Gastroesophageal sphincter (tissue), 3 donors: ENCODE data around the gene PRKAG2.
"Not testable (repeated sequence)": the region's sequence is repeated elsewhere in the genome, so short reads cannot be mapped to it uniquely, and the experiment has no call there.

Experiments
- POLR2A ChIP-seq, 2 donors: fragments of 450-650 bp; IDR thresholded peaks; one replicate each; pipeline ENCODE4 v1.6.1; 2017; ENCODE audit warnings: antibody characterized with exemption in 2 of 2, mild to moderate bottlenecking in 2 of 2, moderate library complexity in 1 of 2
- TF ChIP-seq, protein P1 (sequence below), 4 experiments: fragments of 200-600 bp in 2 of 4; fragments of 450-650 bp in 2 of 4; sonication (generic) in 1 of 4; IDR thresholded peaks; one replicate each; pipeline ENCODE4 v1.5.1; 2017 to 2019; ENCODE audit warnings: antibody characterized with exemption in 4 of 4, mild to moderate bottlenecking in 2 of 4, moderate library complexity in 2 of 4

DNA sequence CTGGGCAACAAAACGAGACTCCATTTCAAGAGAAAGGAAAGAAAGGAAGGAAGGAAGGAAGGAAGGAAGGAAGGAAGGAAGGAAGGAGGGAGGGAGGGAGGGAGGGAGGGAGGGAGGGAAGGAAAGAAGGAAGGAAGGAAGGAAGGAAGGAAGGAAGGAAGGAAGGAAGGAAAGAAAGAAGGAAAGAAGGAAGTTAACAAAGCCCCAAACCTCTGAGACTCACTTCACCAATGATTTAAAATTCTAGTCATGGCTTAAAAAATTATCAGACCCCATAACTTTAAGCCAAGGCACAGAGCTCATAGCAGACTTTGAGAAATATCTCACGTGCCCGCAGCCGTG lies 94.7 kb downstream of the PRKAG2 start:
- TF ChIP-seq, protein P1, sequence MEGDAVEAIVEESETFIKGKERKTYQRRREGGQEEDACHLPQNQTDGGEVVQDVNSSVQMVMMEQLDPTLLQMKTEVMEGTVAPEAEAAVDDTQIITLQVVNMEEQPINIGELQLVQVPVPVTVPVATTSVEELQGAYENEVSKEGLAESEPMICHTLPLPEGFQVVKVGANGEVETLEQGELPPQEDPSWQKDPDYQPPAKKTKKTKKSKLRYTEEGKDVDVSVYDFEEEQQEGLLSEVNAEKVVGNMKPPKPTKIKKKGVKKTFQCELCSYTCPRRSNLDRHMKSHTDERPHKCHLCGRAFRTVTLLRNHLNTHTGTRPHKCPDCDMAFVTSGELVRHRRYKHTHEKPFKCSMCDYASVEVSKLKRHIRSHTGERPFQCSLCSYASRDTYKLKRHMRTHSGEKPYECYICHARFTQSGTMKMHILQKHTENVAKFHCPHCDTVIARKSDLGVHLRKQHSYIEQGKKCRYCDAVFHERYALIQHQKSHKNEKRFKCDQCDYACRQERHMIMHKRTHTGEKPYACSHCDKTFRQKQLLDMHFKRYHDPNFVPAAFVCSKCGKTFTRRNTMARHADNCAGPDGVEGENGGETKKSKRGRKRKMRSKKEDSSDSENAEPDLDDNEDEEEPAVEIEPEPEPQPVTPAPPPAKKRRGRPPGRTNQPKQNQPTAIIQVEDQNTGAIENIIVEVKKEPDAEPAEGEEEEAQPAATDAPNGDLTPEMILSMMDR (IDR thresholded peaks at IDR 0.05) = not testable (repeated sequence)
- not testable (repeated sequence) for TF ChIP-seq POLR2A (IDR thresholded peaks at IDR 0.05)
